ENCODE results near the gene HAUS7.

GRCh38 chrX:153441296-153441695 lies 29.1 kb downstream of the HAUS7 start:
- TF ChIP-seq CTCF (IDR thresholded peaks at IDR 0.05) (no peak), POLR2AphosphoS5 (IDR thresholded peaks at IDR 0.05; ENCODE audit: low read depth, low read length) (no peak), TCF7L2 (IDR thresholded peaks at IDR 0.05; ENCODE audit: low read depth, low read length) (no peak), REST (IDR thresholded peaks at IDR 0.05; ENCODE audit: insufficient read depth in 1 of 2, low read depth in 2 of 2, low read length in 1 of 2) (no peak)
